Panc1 (cell line): ENCODE results near the gene UGT1A7. TPM values are rescaled to one million over a fixed set of nuclear protein-coding genes. Genes with fewer than 3 reads are reported as not detected.

Experiments used
- ATAC-seq: fragments of 200-7000 bp; cut with Tn5 transposase; 2 replicates; pipeline ENCODE4 v1.9.1; 2020; ENCODE audit warnings: mild to moderate bottlenecking, moderate library complexity
- BruUV-seq: library from RNA; stranded (reverse); fragments of 400-500 nt; replicated peaks from 2 replicates; lab custom pipeline; 2021; lab: Mats Ljungman, UMichigan
- CTCF ChIA-PET: fragments of 300-600 bp; sonication (Branson Sonifier 250); formaldehyde crosslinking; loops from one replicate; lab custom pipeline; 2022; ENCODE audit warnings: antibody characterized with exemption; lab: Charles Lee
- POLR2A ChIA-PET: fragments of 300-600 bp; sonication (Branson Sonifier 250); formaldehyde crosslinking; loops from one replicate; lab custom pipeline; 2022; ENCODE audit warnings: antibody characterized with exemption; lab: Charles Lee
- DNase-seq: peaks from one replicate; pipeline ENCODE4 v3.0.0-alpha.2; 2010; ENCODE audit warnings: low read depth, low spot score
- H3K27ac ChIP-seq: 2 replicates; pipeline ENCODE4 v1.5.1; 2011; ENCODE audit warnings: mild to moderate bottlenecking, low read length, inconsistent platforms
- H3K27me3 ChIP-seq: fragments of 200-500 bp; sonication (Bioruptor generic); 2 replicates; pipeline ENCODE4 v1.6.0; 2014; ENCODE audit warnings: low read length, inconsistent platforms; ENCODE audit not compliant: control insufficient read depth, insufficient read depth
- H3K36me3 ChIP-seq: fragments of 200-500 bp; sonication (Bioruptor generic); 2 replicates; pipeline ENCODE4 v1.5.1; 2014; ENCODE audit warnings: inconsistent platforms, mild to moderate bottlenecking, low read length, moderate library complexity; ENCODE audit not compliant: control insufficient read depth, insufficient read depth
- H3K4me1 ChIP-seq: 2 replicates; pipeline ENCODE4 v1.5.1; 2011; ENCODE audit warnings: inconsistent platforms, mild to moderate bottlenecking, low read length, moderate library complexity; ENCODE audit not compliant: control insufficient read depth, insufficient read depth
- H3K4me3 ChIP-seq, 2 experiments: 2 replicates each; pipeline ENCODE4 v1.5.1; 2011 to 2012; ENCODE audit warnings: low read depth in 2 of 2, low read length in 2 of 2, mild to moderate bottlenecking in 2 of 2, inconsistent platforms in 1 of 2, moderate library complexity in 1 of 2
- H3K9me3 ChIP-seq: fragments of 200-500 bp; sonication (Bioruptor generic); 2 replicates; pipeline ENCODE4 v1.5.1; 2014; ENCODE audit warnings: low read depth, mild to moderate bottlenecking, inconsistent platforms, low read length, moderate library complexity; ENCODE audit not compliant: control insufficient read depth, insufficient read depth
- CTCF ChIP-seq: fragments of 450-650 bp; IDR thresholded peaks from 2 replicates; pipeline ENCODE4 v1.5.1; 2017; ENCODE audit warnings: mild to moderate bottlenecking
- POLR2AphosphoS5 ChIP-seq: IDR thresholded peaks from 2 replicates; pipeline ENCODE4 v1.6.1; 2012; ENCODE audit warnings: mild to moderate bottlenecking, low read depth, low read length, moderate library complexity
- REST ChIP-seq, 2 experiments: IDR thresholded peaks; 2 replicates each; pipeline ENCODE4 v1.6.1; 2011 to 2012; ENCODE audit warnings: low read depth in 2 of 2, control low read depth in 1 of 2, low read length in 1 of 2, mild to moderate bottlenecking in 1 of 2, moderate library complexity in 1 of 2; ENCODE audit not compliant: insufficient read depth in 1 of 2
- SIN3A ChIP-seq: IDR thresholded peaks from 2 replicates; pipeline ENCODE4 v1.6.1; 2012; ENCODE audit warnings: low read depth, mild to moderate bottlenecking, low read length, moderate library complexity, borderline replicate concordance; ENCODE audit not compliant: insufficient read depth
- TCF7L2 ChIP-seq: IDR thresholded peaks from 2 replicates; pipeline ENCODE4 v1.6.1; 2011; ENCODE audit warnings: mild to moderate bottlenecking, low read depth, low read length, inconsistent platforms
- in situ Hi-C: cut with HindIII; loops from 2 replicates; pipeline ENCODE4 v1.10.0; 2016; ENCODE audit warnings: low sequenced_read_pairs, low pct_unique_long_range_greater_than_20kb
- intact Hi-C: fragments of 100-400 bp; cut with micrococcal nuclease; formaldehyde crosslinking; loops from one replicate; pipeline ENCODE4 v1.10.0; 2022; ENCODE audit not compliant: unreplicated experiment
- total RNA-seq: library from RNA; stranded (reverse); gene quantifications from one replicate; pipeline ENCODE4 v1.2.1, GENCODE V29; 2021; ENCODE audit not compliant: unreplicated experiment

Gene UGT1A7
- total RNA-seq, 1 experiment from 2014 or later = not detected

- BruUV-seq = no TSS peak
- intact Hi-C loops (no loop called here), in situ Hi-C loops (no loop called here)
- Histone ChIP-seq H3K9me3 (no peaks in the 10 kb centered on the region), H3K4me3 (no peak overlapping the region), H3K27me3 (no peaks in the 10 kb centered on the region; the same call in 1 of the 2 replicates), H3K4me1 (no peaks in the 10 kb centered on the region), H3K36me3 (no peaks in the 10 kb centered on the region), H3K27ac (no peak overlapping the region)
- ChIA-PET CTCF (no interaction called here), POLR2A (no interaction called here)
- TF ChIP-seq REST (IDR thresholded peaks at IDR 0.05; ENCODE audit: insufficient read depth in 1 of 2, low read depth in 2 of 2, low read length in 1 of 2) = no peak
- no peak for TF ChIP-seq POLR2AphosphoS5
- TF ChIP-seq SIN3A = no peak
- no peak for DNase-seq
- ATAC-seq = peak; percentile 44; the same call in 1 of the 2 replicates
These were observed 126.5 kb downstream of the UGT1A7 start for GRCh38 chr2:233807966-233808935.

- Histone ChIP-seq H3K9me3 (no peaks in the 10 kb centered on the region), H3K27me3 (no peaks in the 10 kb centered on the region; the same call in 1 of the 2 replicates), H3K36me3 (no peaks in the 10 kb centered on the region), H3K27ac (no peak overlapping the region), H3K4me1 (no peaks in the 10 kb centered on the region), H3K4me3 (no peak overlapping the region)
- ATAC-seq (no peak), DNase-seq (no peak)
- CTCF ChIA-PET = no interaction called here
- in situ Hi-C loops (no loop called here), intact Hi-C loops (no loop called here)
- POLR2A ChIA-PET = no interaction called here
- no TSS peak for BruUV-seq
- TF ChIP-seq SIN3A (no peak), TCF7L2 (no peak), CTCF (no peak), REST (IDR thresholded peaks at IDR 0.05; ENCODE audit: insufficient read depth in 1 of 2, low read depth in 2 of 2, low read length in 1 of 2) (no peak), POLR2AphosphoS5 (no peak)
These were observed 128.7 kb downstream of the UGT1A7 start for GRCh38 chr2:233810385-233810784.
